ENCODE results near the gene TRIM65.

- TF ChIP-seq CTCF (conservative IDR thresholded peaks at IDR 0.05; ENCODE audit: low read depth in 2 of 2) (no peak), JUNB (IDR thresholded peaks at IDR 0.05; ENCODE audit: unreplicated experiment) (no peak), POLR2AphosphoS5 (IDR thresholded peaks at IDR 0.05; ENCODE audit: low read depth) (no peak), REST (IDR thresholded peaks at IDR 0.05; ENCODE audit: unreplicated experiment) (no peak), EZH2 (IDR thresholded peaks at IDR 0.05; ENCODE audit: low read depth, unreplicated experiment) (no peak), EZH2phosphoT487 (IDR thresholded peaks at IDR 0.05; ENCODE audit: unreplicated experiment) (no peak)
Observed at GRCh38 chr17:75845933-75846691, 50.6 kb downstream of the TRIM65 start.
